ENCODE results near the gene PFN3. TPM values are rescaled to one million over a fixed set of nuclear protein-coding genes. Genes with fewer than 3 reads are reported as not detected.
A peak's percentile ranks its signal among the peaks of the same experiment; 100 is the strongest.
"Not testable (repeated sequence)": the region's sequence is repeated elsewhere in the genome, so short reads cannot be mapped to it uniquely, and the experiment has no call there.

PFN3 gene
- total RNA-seq, 1 experiment from 2014 or later = not detected

DNA sequence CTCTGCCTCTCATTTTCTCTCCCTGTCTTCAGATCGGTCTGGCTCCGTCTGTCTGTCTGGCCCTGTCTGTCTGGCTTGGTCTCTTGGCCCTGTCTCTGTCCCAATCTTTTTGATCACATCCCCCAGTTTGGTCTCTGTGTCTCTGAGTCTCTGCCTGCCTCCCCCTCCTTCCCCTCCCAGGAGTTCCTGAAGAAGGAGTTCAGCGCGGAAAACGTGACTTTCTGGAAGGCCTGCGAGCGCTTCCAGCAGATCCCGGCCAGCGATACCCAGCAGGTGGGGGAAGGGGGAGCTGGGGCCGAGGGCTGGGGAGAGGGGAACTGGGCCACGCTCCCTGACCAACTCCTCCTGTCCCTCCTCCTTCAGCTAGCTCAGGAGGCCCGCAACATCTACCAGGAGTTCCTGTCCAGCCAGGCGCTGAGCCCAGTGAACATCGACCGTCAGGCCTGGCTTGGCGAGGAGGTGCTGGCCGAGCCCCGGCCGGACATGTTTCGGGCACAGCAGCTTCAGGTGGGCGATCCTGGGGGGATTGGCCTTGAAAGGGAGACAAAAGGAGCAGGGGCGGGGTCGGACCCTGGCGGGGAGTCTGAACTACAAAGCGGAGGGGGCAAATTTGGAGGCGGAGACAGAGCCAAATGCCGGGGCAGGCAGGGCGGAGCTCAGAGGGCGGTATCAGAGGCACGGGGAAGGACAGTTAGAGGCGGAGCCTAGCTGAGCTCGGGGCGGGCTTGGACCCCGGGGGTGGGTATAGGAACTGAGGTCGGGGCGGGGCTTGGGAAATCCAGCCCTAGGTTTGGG lies 33.7 kb downstream of the PFN3 start:
- H3K27me3 ChIP-seq (replicated peaks) = peaks cover 15% of the 10 kb centered on the region
- H3K9me3 ChIP-seq (replicated peaks) = 0 out of 2 replicates have a peak, but pooled peaks cover 3% of the 10 kb centered on the region
- DNase-seq (ENCODE audit: low read depth in 1 of 2, low spot score in 2 of 2) = peak in 1 of 2 experiments; percentile 63
- H3K4me1 ChIP-seq (replicated peaks) = peaks cover 11% of the 10 kb centered on the region
- no peak overlapping the region for H3K27ac ChIP-seq
- no peak overlapping the region for H3K4me3 ChIP-seq
- no peaks in the 10 kb centered on the region for H3K36me3 ChIP-seq

DNA sequence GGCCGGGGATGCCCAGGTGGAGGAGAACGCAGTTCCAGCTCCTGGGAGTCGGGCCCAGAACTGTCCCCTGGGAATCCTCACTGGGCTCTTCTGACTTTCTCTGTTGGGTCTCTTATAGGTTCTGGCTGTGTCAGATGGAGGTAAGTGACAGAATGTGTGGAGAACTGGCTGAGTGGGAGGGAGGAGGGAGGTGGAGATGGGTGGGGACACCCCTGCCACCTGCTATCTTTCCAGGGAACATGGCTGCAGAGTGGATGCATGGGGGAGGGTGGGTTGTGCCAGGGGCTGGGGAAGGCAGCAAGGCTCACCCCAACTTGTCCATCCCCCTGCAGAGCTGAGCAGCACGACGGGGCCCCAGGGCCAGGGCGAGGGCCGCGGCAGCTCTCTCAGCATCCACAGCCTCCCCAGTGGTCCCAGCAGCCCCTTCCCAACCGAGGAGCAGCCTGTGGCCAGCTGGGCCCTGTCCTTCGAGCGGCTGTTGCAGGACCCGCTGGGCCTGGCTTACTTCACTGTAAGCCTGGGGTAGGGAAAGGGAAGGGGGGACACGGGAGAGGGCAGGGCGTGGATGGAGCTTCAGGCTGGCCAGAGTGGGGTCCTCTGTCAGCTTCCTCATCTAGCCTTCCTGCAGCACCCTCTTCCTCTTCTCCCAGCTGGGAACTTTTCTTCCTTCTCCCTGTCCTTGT lies 34.5 kb downstream of the PFN3 start:
- no peak overlapping the region for H3K4me3 ChIP-seq
- peaks cover 7% of the 10 kb centered on the region for H3K4me1 ChIP-seq (replicated peaks)
- H3K27ac ChIP-seq = no peak overlapping the region
- H3K36me3 ChIP-seq = no peaks in the 10 kb centered on the region
- H3K9me3 ChIP-seq (replicated peaks) = 0 out of 2 replicates have a peak, but pooled peaks cover 3% of the 10 kb centered on the region
- no peak for DNase-seq (ENCODE audit: low read depth in 1 of 2, low spot score in 2 of 2)
- H3K27me3 ChIP-seq (replicated peaks) = peaks cover 18% of the 10 kb centered on the region

DNA sequence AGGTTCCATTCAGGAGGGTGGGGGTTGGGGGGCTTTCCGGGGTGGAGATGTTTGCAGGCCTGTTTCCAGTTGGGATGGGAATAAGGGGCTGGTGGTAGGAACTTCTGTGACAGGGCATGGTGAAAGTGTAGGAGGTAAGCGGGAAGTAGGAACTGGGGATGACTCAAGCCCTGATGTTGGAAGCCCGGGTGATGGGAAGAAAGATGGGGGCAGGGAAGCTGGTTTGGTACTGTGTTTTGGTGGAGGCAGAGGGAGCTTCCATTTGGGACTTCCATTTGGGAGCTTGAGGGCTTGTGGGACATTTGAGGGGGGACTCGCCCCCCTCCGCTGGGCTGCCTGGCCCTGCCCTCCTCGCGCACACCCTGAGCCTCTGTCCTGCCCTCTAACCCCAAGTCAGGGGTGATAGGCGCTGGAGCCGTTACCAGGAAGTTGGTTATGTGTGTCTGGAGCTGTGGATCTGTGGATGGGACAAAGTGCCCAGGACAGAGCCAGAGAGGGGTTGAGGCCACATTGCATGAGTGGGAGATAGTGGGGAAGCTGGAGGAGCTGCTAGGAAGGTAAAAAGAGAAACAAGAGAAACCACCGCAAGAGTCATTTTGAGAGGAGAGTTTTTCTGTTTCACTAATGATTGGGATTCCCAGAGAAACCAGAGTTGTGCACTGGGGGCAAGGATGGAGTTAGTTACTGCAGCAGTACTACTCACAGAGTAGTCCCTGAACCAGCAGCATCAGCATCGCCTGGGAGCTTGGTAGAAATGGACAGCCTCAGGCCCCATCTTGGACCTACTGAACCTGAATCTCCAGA lies 36.1 kb downstream of the PFN3 start:
- H3K4me1 ChIP-seq (replicated peaks) = peaks cover 6% of the 10 kb centered on the region
- no peak overlapping the region for H3K27ac ChIP-seq
- H3K4me3 ChIP-seq = no peak overlapping the region
- peaks cover 18% of the 10 kb centered on the region for H3K27me3 ChIP-seq (replicated peaks)
- DNase-seq (ENCODE audit: low read depth in 1 of 2, low spot score in 2 of 2) = no peak
- no peaks in the 10 kb centered on the region for H3K36me3 ChIP-seq
- H3K9me3 ChIP-seq (replicated peaks) = 0 out of 2 replicates have a peak, but pooled peaks cover 3% of the 10 kb centered on the region

GRCh38 chr5:177363565-177363964 lies 36.9 kb downstream of the PFN3 start:
- H3K4me1 ChIP-seq (replicated peaks) = peaks cover 6% of the 10 kb centered on the region
- H3K27me3 ChIP-seq (replicated peaks) = peaks cover 18% of the 10 kb centered on the region
- no peak overlapping the region for H3K4me3 ChIP-seq
- DNase-seq (ENCODE audit: low read depth in 1 of 2, low spot score in 2 of 2) = no peak
- no peak overlapping the region for H3K27ac ChIP-seq
- 0 out of 2 replicates have a peak, but pooled peaks cover 3% of the 10 kb centered on the region for H3K9me3 ChIP-seq (replicated peaks)
- no peaks in the 10 kb centered on the region for H3K36me3 ChIP-seq

- Histone ChIP-seq H3K4me3 (no peak overlapping the region), H3K36me3 (no peaks in the 10 kb centered on the region), H3K9me3 (replicated peaks) (no peaks in the 10 kb centered on the region), H3K27ac (no peak overlapping the region), H3K27me3 (replicated peaks) (peaks cover 14% of the 10 kb centered on the region), H3K4me1 (replicated peaks) (peaks cover 11% of the 10 kb centered on the region)
- no peak for DNase-seq (ENCODE audit: low read depth in 1 of 2, low spot score in 2 of 2)
Measured at GRCh38 chr5:177362610-177363507, 37.6 kb downstream of the PFN3 start.

GRCh38 chr5:177362292-177362609 lies 38.2 kb downstream of the PFN3 start:
- no peak for DNase-seq (ENCODE audit: low read depth in 1 of 2, low spot score in 2 of 2)
- H3K36me3 ChIP-seq = no peaks in the 10 kb centered on the region
- no peak overlapping the region for H3K27ac ChIP-seq
- peaks cover 15% of the 10 kb centered on the region for H3K4me1 ChIP-seq (replicated peaks)
- no peaks in the 10 kb centered on the region for H3K9me3 ChIP-seq (replicated peaks)
- H3K4me3 ChIP-seq = no peak overlapping the region
- H3K27me3 ChIP-seq (replicated peaks) = peaks cover 12% of the 10 kb centered on the region

GRCh38 chr5:177361418-177362291 lies 38.8 kb downstream of the PFN3 start:
- Histone ChIP-seq H3K27ac (no peak overlapping the region), H3K36me3 (no peaks in the 10 kb centered on the region), H3K4me3 (no peak overlapping the region), H3K4me1 (replicated peaks) (peaks cover 15% of the 10 kb centered on the region), H3K9me3 (replicated peaks) (no peaks in the 10 kb centered on the region), H3K27me3 (replicated peaks) (peaks cover 12% of the 10 kb centered on the region; the same call in 1 of the 2 replicates)
- DNase-seq (ENCODE audit: low read depth in 1 of 2, low spot score in 2 of 2) = no peak

DNA sequence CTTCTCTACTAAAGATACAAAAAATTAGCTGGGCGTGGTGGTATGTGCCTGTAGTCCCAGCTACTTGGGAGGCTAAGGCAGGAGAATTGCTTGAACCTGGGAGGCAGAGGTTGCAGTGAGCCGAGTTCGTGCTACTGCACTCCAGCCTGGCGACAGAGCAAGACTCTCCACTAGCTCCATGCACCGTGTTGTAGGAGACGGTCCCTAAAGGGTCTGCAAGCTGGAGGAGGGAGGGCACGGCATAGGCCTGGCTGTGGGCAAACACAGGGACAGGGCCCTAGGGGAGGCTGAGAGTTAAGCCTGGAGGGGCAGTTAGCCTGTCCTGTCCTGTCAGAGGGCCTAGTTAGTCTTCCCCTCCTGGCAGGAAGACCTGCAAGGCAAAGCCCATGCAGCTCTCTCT lies 39.7 kb downstream of the PFN3 start:
- H3K27me3 ChIP-seq (replicated peaks) = peaks cover 12% of the 10 kb centered on the region; the same call in 1 of the 2 replicates
- H3K36me3 ChIP-seq; DNase-seq (ENCODE audit: low read depth in 1 of 2, low spot score in 2 of 2): not testable (repeated sequence)

DNA sequence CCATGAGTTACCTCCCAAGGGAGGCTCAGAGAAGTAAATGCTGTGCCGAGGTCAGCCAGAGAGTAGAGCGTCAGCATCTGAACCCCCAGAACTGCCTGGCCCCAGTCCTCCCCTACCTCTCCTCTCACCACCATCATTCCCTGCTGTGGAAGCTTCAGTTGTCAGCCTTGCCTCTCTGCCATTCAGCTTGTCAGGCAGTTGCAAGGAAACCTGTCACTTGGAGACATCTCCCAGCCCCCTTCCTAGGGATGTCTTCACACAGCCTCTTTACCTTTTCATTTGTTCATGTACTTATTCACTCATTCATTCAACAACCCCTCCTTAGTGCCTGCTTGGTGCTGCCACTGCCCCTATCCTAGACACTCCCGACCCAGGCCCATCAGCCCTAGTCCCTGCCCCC lies 40.6 kb downstream of the PFN3 start:
- Histone ChIP-seq H3K4me3 (no peak overlapping the region), H3K4me1 (replicated peaks) (peaks cover 15% of the 10 kb centered on the region), H3K27ac (no peak overlapping the region), H3K9me3 (replicated peaks) (no peaks in the 10 kb centered on the region), H3K36me3 (no peaks in the 10 kb centered on the region), H3K27me3 (replicated peaks) (peaks cover 12% of the 10 kb centered on the region; the same call in 1 of the 2 replicates)
- DNase-seq (ENCODE audit: low read depth in 1 of 2, low spot score in 2 of 2) = no peak

More for the DNA sequence above, 39.7 kb downstream of the PFN3 start:
- H3K4me1 ChIP-seq (replicated peaks) = peaks cover 15% of the 10 kb centered on the region
- H3K27ac ChIP-seq; H3K9me3 ChIP-seq (replicated peaks); H3K4me3 ChIP-seq: not testable (repeated sequence)

- Histone ChIP-seq H3K27me3 (replicated peaks) (peaks cover 12% of the 10 kb centered on the region; the same call in 1 of the 2 replicates), H3K4me1 (replicated peaks) (peaks cover 15% of the 10 kb centered on the region), H3K9me3 (replicated peaks) (no peaks in the 10 kb centered on the region), H3K4me3 (no peak overlapping the region), H3K36me3 (no peaks in the 10 kb centered on the region), H3K27ac (no peak overlapping the region)
- DNase-seq (ENCODE audit: low read depth in 1 of 2, low spot score in 2 of 2) = no peak
Measured at GRCh38 chr5:177359451-177359851, 41.0 kb downstream of the PFN3 start.

DNA sequence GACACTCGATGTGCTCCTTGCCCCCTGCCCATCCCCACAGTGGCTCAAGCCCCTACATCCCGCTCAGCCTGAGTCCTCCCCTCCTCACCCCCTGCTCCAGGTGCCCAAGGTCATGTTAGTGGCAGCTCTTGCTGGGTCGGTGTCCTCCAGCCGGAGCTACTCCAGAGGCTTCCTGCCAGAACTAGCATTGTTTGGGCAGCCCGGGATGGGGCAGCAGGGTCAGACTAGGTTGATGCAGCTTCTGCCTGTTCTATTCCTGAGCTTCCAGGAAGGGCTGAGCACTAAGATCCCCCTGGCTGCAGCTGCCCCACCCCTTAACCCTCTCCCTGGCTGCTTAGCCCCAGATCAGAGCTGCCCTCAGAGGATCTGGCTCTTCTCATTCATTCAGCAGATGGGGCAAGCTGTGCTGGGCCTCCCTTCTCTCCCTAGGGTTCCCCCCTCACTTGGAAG lies 42.1 kb downstream of the PFN3 start:
- Histone ChIP-seq H3K27ac (no peak overlapping the region), H3K27me3 (replicated peaks) (peaks cover 8% of the 10 kb centered on the region; the same call in 1 of the 2 replicates), H3K4me1 (replicated peaks) (peaks cover 15% of the 10 kb centered on the region), H3K9me3 (replicated peaks) (no peaks in the 10 kb centered on the region), H3K4me3 (no peak overlapping the region), H3K36me3 (no peaks in the 10 kb centered on the region)
- DNase-seq (ENCODE audit: low read depth in 1 of 2, low spot score in 2 of 2) = no peak
